HEK293T (cell line): ENCODE measurements around the gene RNF222.

ENCODE experiments used
- ARNT ChIP-seq: fragments of 450-650 bp; IDR thresholded peaks from 2 replicates; pipeline ENCODE4 v1.6.1; 2017; ENCODE audit warnings: mild to moderate bottlenecking
- FOXA1 ChIP-seq: fragments of 450-650 bp; IDR thresholded peaks from 2 replicates; pipeline ENCODE4 v1.6.1; 2016; ENCODE audit warnings: mild to moderate bottlenecking
- FOXK2 ChIP-seq: fragments of 450-650 bp; IDR thresholded peaks from 2 replicates; pipeline ENCODE4 v1.6.1; 2016; ENCODE audit warnings: mild to moderate bottlenecking
- FOXM1 ChIP-seq: fragments of 450-650 bp; IDR thresholded peaks from 2 replicates; pipeline ENCODE4 v1.6.1; 2017; ENCODE audit warnings: mild to moderate bottlenecking, borderline replicate concordance
- LEF1 ChIP-seq: fragments of 450-650 bp; IDR thresholded peaks from 2 replicates; pipeline ENCODE4 v1.6.1; 2017; ENCODE audit warnings: mild to moderate bottlenecking, borderline replicate concordance
- SP1 ChIP-seq: fragments of 450-650 bp; IDR thresholded peaks from 2 replicates; pipeline ENCODE4 v1.6.1; 2017
- SUZ12 ChIP-seq: fragments of 450-650 bp; IDR thresholded peaks from 2 replicates; pipeline ENCODE4 v1.6.1; 2016; ENCODE audit warnings: mild to moderate bottlenecking
- TARDBP ChIP-seq: fragments of 450-650 bp; IDR thresholded peaks from 2 replicates; pipeline ENCODE4 v1.6.1; 2016
- TF ChIP-seq, protein P1 (sequence below): fragments of 450-650 bp; IDR thresholded peaks from 2 replicates; pipeline ENCODE4 v1.6.1; 2016

DNA sequence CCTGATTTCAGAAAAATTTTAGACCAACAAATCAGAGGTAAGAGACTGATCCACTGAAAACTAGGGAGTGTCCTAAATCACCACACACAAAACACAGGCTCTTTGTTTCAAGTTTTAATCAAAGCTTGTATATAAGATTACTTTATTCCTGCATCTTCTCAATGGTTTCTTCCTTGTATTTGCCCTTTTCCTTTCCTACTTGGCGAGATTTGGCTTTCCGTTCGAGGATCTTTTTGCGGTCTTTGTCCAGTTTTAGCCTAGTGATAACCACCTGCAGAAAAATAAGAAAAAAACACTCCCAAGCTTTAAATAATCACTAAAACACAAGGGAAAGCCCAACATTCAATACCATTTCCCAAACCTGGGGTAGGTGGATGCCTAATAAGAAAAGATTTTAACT, 20.2 kb downstream of the RNF222 start:
- no peak for TF ChIP-seq SUZ12
- TF ChIP-seq SP1: no peak
- no peak for TF ChIP-seq TARDBP
- no peak for TF ChIP-seq ARNT
- TF ChIP-seq, protein P1, sequence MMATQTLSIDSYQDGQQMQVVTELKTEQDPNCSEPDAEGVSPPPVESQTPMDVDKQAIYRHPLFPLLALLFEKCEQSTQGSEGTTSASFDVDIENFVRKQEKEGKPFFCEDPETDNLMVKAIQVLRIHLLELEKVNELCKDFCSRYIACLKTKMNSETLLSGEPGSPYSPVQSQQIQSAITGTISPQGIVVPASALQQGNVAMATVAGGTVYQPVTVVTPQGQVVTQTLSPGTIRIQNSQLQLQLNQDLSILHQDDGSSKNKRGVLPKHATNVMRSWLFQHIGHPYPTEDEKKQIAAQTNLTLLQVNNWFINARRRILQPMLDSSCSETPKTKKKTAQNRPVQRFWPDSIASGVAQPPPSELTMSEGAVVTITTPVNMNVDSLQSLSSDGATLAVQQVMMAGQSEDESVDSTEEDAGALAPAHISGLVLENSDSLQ: no peak
- no peak for TF ChIP-seq FOXK2
- no peak for TF ChIP-seq LEF1
- no peak for TF ChIP-seq FOXA1
- no peak for TF ChIP-seq FOXM1
